HEK293 (cell line): ENCODE measurements around the gene ADAMTS17.

Source experiments
- CTCF ChIA-PET: fragments of 350-600 bp; formaldehyde crosslinking; extraction: SDS; loops from one replicate; lab custom pipeline; 2021; ENCODE audit warnings: antibody characterized with exemption; lab: Yijun Ruan, JAX
- POLR2A ChIA-PET: fragments of 300-600 bp; formaldehyde crosslinking; extraction: SDS; loops from one replicate; lab custom pipeline; 2020; ENCODE audit warnings: antibody characterized with exemption, inconsistent platforms; lab: Yijun Ruan, JAX
- H3K27ac ChIP-seq: fragments of 200-500 bp; sonication (Bioruptor generic); 2 replicates; pipeline ENCODE4 v1.5.1; 2014; ENCODE audit warnings: low read depth, low read length, control low read depth, inconsistent platforms; ENCODE audit errors: extremely low read depth
- H3K36me3 ChIP-seq, 2 experiments: fragments of 200-500 bp in 1 of 2; sonication (Bioruptor generic) in 1 of 2; 1 replicate in 1 of 2; 2 replicates in 1 of 2; pipeline ENCODE4 v1.5.1; 2014 to 2017; ENCODE audit warnings: inconsistent platforms in 2 of 2, low read length in 2 of 2; ENCODE audit not compliant: control insufficient read depth in 2 of 2, insufficient read depth in 1 of 2
- H3K4me1 ChIP-seq: fragments of 200-500 bp; sonication (Bioruptor generic); 2 replicates; pipeline ENCODE4 v1.5.1; 2014; ENCODE audit warnings: mild to moderate bottlenecking, low read length, inconsistent platforms; ENCODE audit not compliant: control insufficient read depth, insufficient read depth
- H3K4me3 ChIP-seq: 2 replicates; pipeline ENCODE4 v1.5.1; 2011; ENCODE audit warnings: low read depth, mild to moderate bottlenecking, control low read depth, low read length, moderate library complexity
- H3K9me3 ChIP-seq: fragments of 200-500 bp; sonication (Bioruptor generic); 2 replicates; pipeline ENCODE4 v1.5.1; 2014; ENCODE audit warnings: low read depth, low read length, inconsistent platforms; ENCODE audit not compliant: control insufficient read depth, insufficient read depth
- GLIS1 ChIP-seq: fragments of 450-650 bp; formaldehyde crosslinking; IDR thresholded peaks from 2 replicates; pipeline ENCODE4 v1.5.1; 2016; ENCODE audit warnings: missing biosample characterization, missing genetic modification characterization
- GLIS2 ChIP-seq: fragments of 450-650 bp; formaldehyde crosslinking; IDR thresholded peaks from 2 replicates; pipeline ENCODE4 v1.5.1; 2016; ENCODE audit warnings: missing biosample characterization, missing genetic modification characterization
- HOXA7 ChIP-seq: sonication (generic); formaldehyde crosslinking; IDR thresholded peaks from 2 replicates; pipeline ENCODE4 v1.8.1; 2022; ENCODE audit warnings: missing genetic modification reagents, borderline replicate concordance
- IKZF3 ChIP-seq: fragments of 450-650 bp; IDR thresholded peaks from 2 replicates; pipeline ENCODE4 v1.5.0; 2018; ENCODE audit warnings: missing biosample characterization, mild to moderate bottlenecking, missing genetic modification characterization, moderate library complexity
- KLF16 ChIP-seq: fragments of 450-650 bp; formaldehyde crosslinking; IDR thresholded peaks from 2 replicates; pipeline ENCODE4 v1.5.1; 2017; ENCODE audit warnings: missing biosample characterization, missing genetic modification characterization
- MZF1 ChIP-seq: fragments of 450-650 bp; formaldehyde crosslinking; IDR thresholded peaks from 2 replicates; pipeline ENCODE4 v1.5.1; 2017; ENCODE audit warnings: missing biosample characterization, missing genetic modification characterization, borderline replicate concordance
- OSR2 ChIP-seq: fragments of 450-650 bp; formaldehyde crosslinking; IDR thresholded peaks from 2 replicates; pipeline ENCODE4 v1.5.1; 2016; ENCODE audit warnings: missing biosample characterization, missing genetic modification characterization
- SP2 ChIP-seq: fragments of 450-650 bp; formaldehyde crosslinking; IDR thresholded peaks from 2 replicates; pipeline ENCODE4 v1.5.1; 2016; ENCODE audit warnings: missing biosample characterization, missing genetic modification characterization
- SP7 ChIP-seq: fragments of 450-650 bp; formaldehyde crosslinking; IDR thresholded peaks from 2 replicates; pipeline ENCODE4 v1.5.1; 2016; ENCODE audit warnings: missing biosample characterization, missing genetic modification characterization
- ZBTB17 ChIP-seq: fragments of 450-650 bp; formaldehyde crosslinking; IDR thresholded peaks from 2 replicates; pipeline ENCODE4 v1.5.1; 2016; ENCODE audit warnings: missing biosample characterization, missing genetic modification characterization
- ZBTB20 ChIP-seq: fragments of 450-650 bp; formaldehyde crosslinking; IDR thresholded peaks from 2 replicates; pipeline ENCODE4 v1.5.1; 2016; ENCODE audit warnings: missing biosample characterization, missing genetic modification characterization
- ZNF324 ChIP-seq: fragments of 450-650 bp; formaldehyde crosslinking; IDR thresholded peaks from 2 replicates; pipeline ENCODE4 v1.5.1; 2016; ENCODE audit warnings: missing biosample characterization, missing genetic modification characterization
- ZNF335 ChIP-seq: fragments of 450-650 bp; formaldehyde crosslinking; conservative IDR thresholded peaks from 2 replicates; pipeline ENCODE4 v1.5.1; 2016; ENCODE audit warnings: missing biosample characterization, missing genetic modification characterization
- ZNF654 ChIP-seq: fragments of 450-650 bp; formaldehyde crosslinking; IDR thresholded peaks from 2 replicates; pipeline ENCODE4 v1.5.1; 2016; ENCODE audit warnings: low read depth, missing biosample characterization, missing genetic modification characterization
- ZNF677 ChIP-seq: fragments of 450-650 bp; IDR thresholded peaks from 2 replicates; pipeline ENCODE4 v1.5.0; 2018; ENCODE audit warnings: missing biosample characterization, mild to moderate bottlenecking, missing genetic modification characterization, moderate library complexity
- ZNF843 ChIP-seq: fragments of 450-650 bp; formaldehyde crosslinking; IDR thresholded peaks from 2 replicates; pipeline ENCODE4 v1.5.1; 2016; ENCODE audit warnings: missing biosample characterization, missing genetic modification characterization
- ZXDB ChIP-seq: fragments of 450-650 bp; formaldehyde crosslinking; IDR thresholded peaks from 2 replicates; pipeline ENCODE4 v1.5.1; 2016; ENCODE audit warnings: missing biosample characterization, missing genetic modification characterization
- TF ChIP-seq, protein P1 (sequence below): fragments of 450-650 bp; formaldehyde crosslinking; IDR thresholded peaks from 2 replicates; pipeline ENCODE4 v1.5.1; 2016; ENCODE audit warnings: missing biosample characterization, missing genetic modification characterization
- TF ChIP-seq, protein P2 (sequence below): fragments of 450-650 bp; formaldehyde crosslinking; IDR thresholded peaks from 2 replicates; pipeline ENCODE4 v1.5.1; 2016; ENCODE audit warnings: missing biosample characterization, missing genetic modification characterization
- TF ChIP-seq, protein P3 (sequence below): fragments of 450-650 bp; formaldehyde crosslinking; IDR thresholded peaks from 2 replicates; pipeline ENCODE4 v1.5.1; 2016; ENCODE audit warnings: missing biosample characterization, missing genetic modification characterization
- TF ChIP-seq, protein P4 (sequence below): fragments of 450-650 bp; formaldehyde crosslinking; IDR thresholded peaks from 2 replicates; pipeline ENCODE4 v1.5.1; 2016; ENCODE audit warnings: missing biosample characterization, missing genetic modification characterization
- TF ChIP-seq, protein P5 (sequence below): fragments of 450-650 bp; formaldehyde crosslinking; optimal IDR thresholded peaks from 2 replicates; pipeline ENCODE3; 2016; ENCODE audit warnings: missing biosample characterization, mild to moderate bottlenecking, missing genetic modification characterization

The ADAMTS17 gene, protein sequence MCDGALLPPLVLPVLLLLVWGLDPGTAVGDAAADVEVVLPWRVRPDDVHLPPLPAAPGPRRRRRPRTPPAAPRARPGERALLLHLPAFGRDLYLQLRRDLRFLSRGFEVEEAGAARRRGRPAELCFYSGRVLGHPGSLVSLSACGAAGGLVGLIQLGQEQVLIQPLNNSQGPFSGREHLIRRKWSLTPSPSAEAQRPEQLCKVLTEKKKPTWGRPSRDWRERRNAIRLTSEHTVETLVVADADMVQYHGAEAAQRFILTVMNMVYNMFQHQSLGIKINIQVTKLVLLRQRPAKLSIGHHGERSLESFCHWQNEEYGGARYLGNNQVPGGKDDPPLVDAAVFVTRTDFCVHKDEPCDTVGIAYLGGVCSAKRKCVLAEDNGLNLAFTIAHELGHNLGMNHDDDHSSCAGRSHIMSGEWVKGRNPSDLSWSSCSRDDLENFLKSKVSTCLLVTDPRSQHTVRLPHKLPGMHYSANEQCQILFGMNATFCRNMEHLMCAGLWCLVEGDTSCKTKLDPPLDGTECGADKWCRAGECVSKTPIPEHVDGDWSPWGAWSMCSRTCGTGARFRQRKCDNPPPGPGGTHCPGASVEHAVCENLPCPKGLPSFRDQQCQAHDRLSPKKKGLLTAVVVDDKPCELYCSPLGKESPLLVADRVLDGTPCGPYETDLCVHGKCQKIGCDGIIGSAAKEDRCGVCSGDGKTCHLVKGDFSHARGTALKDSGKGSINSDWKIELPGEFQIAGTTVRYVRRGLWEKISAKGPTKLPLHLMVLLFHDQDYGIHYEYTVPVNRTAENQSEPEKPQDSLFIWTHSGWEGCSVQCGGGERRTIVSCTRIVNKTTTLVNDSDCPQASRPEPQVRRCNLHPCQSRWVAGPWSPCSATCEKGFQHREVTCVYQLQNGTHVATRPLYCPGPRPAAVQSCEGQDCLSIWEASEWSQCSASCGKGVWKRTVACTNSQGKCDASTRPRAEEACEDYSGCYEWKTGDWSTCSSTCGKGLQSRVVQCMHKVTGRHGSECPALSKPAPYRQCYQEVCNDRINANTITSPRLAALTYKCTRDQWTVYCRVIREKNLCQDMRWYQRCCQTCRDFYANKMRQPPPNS

DNA sequence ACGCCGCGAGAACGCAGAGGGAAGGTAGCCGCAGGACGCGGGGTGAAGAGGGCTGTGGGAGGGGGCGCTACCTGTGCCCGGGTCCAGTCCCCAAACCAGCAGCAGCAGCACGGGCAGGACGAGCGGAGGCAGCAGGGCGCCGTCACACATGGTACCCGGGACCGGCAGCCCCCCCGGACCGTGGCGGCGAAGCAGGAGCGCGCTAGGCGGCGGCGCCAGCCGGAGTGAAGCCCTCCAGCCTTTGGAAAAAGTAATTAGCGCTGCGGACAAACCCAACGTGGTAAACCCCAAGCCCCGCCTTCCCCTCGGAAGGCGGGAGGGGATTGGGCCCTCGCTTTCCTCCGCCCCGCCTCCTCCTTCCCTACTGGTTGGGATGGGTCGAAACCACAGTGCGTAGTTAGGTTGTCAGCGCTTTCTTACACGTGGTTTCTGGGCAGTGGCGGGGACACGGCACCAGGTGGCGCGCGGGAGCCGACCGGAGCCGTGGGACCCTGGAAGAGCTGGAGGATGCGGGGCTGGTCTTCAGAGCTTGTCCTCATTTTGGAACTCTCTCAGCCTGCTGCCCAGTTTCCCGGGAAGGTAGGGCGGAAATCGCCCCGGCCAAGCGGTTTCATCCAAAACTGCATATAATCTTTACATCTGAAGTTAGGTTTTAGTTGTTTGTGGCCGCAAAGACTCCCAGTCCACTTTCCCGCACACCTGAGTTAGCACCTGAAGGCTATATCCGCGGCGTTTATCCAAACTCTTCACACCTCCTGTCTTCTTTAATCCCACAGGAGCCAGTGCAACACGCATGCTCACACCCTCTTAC is at the start of gene ADAMTS17:
TSS of gene ADAMTS17 (minus strand) at position 226 of the 811 bp plus-strand sequence. CDS start at position 150, 76 bp downstream.
- H3K4me3 ChIP-seq = peak within 1 kb of the TSS; percentile 72
- peak within 1 kb of the TSS; percentile 78; the same call in 1 of the 2 replicates for H3K27ac ChIP-seq
- ChIA-PET POLR2A (interaction anchor here (0.6 to 1.6 kb wide), 5 partner anchors 8 to 609 kb away, joined by 3 to 5 read pairs (median 5); partner anchors contain the start of genes ASB7, LINS1 and LYSMD4), CTCF (interaction anchor here (0.6 to 1.5 kb wide), 28 partner anchors 9 to 843 kb away, joined by 3 to 16 read pairs (median 3); partner anchors contain the start of genes ASB7 and LINS1)
- H3K9me3 ChIP-seq = no peaks in the 10 kb centered on the region
- H3K36me3 ChIP-seq = peaks cover 0 to 4% of the 10 kb centered on the region in 2 experiments; a peak in 1 of 3 replicates
- H3K4me1 ChIP-seq = peaks cover 5% of the 10 kb centered on the region; the same call in 1 of the 2 replicates
- no peak for TF ChIP-seq MZF1
- TF ChIP-seq, protein P1, sequence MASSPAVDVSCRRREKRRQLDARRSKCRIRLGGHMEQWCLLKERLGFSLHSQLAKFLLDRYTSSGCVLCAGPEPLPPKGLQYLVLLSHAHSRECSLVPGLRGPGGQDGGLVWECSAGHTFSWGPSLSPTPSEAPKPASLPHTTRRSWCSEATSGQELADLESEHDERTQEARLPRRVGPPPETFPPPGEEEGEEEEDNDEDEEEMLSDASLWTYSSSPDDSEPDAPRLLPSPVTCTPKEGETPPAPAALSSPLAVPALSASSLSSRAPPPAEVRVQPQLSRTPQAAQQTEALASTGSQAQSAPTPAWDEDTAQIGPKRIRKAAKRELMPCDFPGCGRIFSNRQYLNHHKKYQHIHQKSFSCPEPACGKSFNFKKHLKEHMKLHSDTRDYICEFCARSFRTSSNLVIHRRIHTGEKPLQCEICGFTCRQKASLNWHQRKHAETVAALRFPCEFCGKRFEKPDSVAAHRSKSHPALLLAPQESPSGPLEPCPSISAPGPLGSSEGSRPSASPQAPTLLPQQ (tag by site-specific recombination) = peak; percentile 61
- peak; percentile 71 for TF ChIP-seq GLIS2 (tag by site-specific recombination)
- peak; percentile 66; the same call in 1 of the 2 replicates for TF ChIP-seq ZNF324
- peak; percentile 76 for TF ChIP-seq GLIS1 (tag by site-specific recombination)
- peak; percentile 67 for TF ChIP-seq ZNF654
- peak; percentile 27; the same call in 1 of the 2 replicates for TF ChIP-seq ZXDB (tag by site-specific recombination)
- TF ChIP-seq ZNF335 = peak; percentile 87
- no peak for TF ChIP-seq HOXA7
- TF ChIP-seq, protein P2, sequence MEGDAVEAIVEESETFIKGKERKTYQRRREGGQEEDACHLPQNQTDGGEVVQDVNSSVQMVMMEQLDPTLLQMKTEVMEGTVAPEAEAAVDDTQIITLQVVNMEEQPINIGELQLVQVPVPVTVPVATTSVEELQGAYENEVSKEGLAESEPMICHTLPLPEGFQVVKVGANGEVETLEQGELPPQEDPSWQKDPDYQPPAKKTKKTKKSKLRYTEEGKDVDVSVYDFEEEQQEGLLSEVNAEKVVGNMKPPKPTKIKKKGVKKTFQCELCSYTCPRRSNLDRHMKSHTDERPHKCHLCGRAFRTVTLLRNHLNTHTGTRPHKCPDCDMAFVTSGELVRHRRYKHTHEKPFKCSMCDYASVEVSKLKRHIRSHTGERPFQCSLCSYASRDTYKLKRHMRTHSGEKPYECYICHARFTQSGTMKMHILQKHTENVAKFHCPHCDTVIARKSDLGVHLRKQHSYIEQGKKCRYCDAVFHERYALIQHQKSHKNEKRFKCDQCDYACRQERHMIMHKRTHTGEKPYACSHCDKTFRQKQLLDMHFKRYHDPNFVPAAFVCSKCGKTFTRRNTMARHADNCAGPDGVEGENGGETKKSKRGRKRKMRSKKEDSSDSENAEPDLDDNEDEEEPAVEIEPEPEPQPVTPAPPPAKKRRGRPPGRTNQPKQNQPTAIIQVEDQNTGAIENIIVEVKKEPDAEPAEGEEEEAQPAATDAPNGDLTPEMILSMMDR (tag by site-specific recombination) = peak; percentile 95
- peak; percentile 90 for TF ChIP-seq SP2
- peak; percentile 65 for TF ChIP-seq KLF16
- TF ChIP-seq ZBTB17 (tag by site-specific recombination) = peak; percentile 36; the same call in 1 of the 2 replicates
- TF ChIP-seq, protein P3, sequence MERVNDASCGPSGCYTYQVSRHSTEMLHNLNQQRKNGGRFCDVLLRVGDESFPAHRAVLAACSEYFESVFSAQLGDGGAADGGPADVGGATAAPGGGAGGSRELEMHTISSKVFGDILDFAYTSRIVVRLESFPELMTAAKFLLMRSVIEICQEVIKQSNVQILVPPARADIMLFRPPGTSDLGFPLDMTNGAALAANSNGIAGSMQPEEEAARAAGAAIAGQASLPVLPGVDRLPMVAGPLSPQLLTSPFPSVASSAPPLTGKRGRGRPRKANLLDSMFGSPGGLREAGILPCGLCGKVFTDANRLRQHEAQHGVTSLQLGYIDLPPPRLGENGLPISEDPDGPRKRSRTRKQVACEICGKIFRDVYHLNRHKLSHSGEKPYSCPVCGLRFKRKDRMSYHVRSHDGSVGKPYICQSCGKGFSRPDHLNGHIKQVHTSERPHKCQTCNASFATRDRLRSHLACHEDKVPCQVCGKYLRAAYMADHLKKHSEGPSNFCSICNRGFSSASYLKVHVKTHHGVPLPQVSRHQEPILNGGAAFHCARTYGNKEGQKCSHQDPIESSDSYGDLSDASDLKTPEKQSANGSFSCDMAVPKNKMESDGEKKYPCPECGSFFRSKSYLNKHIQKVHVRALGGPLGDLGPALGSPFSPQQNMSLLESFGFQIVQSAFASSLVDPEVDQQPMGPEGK (tag by site-specific recombination) = peak; percentile 75
- TF ChIP-seq ZNF843 (tag by site-specific recombination) = peak; percentile 30; the same call in 1 of the 2 replicates
- TF ChIP-seq ZBTB20 = peak; percentile 74; the same call in 1 of the 2 replicates
- TF ChIP-seq, protein P4, sequence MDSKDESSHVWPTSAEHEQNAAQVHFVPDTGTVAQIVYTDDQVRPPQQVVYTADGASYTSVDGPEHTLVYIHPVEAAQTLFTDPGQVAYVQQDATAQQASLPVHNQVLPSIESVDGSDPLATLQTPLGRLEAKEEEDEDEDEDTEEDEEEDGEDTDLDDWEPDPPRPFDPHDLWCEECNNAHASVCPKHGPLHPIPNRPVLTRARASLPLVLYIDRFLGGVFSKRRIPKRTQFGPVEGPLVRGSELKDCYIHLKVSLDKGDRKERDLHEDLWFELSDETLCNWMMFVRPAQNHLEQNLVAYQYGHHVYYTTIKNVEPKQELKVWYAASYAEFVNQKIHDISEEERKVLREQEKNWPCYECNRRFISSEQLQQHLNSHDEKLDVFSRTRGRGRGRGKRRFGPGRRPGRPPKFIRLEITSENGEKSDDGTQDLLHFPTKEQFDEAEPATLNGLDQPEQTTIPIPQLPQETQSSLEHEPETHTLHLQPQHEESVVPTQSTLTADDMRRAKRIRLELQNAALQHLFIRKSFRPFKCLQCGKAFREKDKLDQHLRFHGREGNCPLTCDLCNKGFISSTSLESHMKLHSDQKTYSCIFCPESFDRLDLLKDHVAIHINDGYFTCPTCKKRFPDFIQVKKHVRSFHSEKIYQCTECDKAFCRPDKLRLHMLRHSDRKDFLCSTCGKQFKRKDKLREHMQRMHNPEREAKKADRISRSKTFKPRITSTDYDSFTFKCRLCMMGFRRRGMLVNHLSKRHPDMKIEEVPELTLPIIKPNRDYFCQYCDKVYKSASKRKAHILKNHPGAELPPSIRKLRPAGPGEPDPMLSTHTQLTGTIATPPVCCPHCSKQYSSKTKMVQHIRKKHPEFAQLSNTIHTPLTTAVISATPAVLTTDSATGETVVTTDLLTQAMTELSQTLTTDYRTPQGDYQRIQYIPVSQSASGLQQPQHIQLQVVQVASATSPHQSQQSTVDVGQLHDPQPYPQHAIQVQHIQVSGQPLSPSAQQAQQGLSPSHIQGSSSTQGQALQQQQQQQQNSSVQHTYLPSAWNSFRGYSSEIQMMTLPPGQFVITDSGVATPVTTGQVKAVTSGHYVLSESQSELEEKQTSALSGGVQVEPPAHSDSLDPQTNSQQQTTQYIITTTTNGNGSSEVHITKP (tag by site-specific recombination) = peak; percentile 88
- TF ChIP-seq OSR2 = no peak
- 0 out of 2 replicates have a peak, but pooled peaks have one; percentile 17 for TF ChIP-seq IKZF3 (tag by site-specific recombination)
- peak; percentile 60 for TF ChIP-seq SP7 (tag by site-specific recombination)
- peak; percentile 19; the same call in 1 of the 2 replicates for TF ChIP-seq ZNF677 (tag by site-specific recombination)
- TF ChIP-seq, protein P5, sequence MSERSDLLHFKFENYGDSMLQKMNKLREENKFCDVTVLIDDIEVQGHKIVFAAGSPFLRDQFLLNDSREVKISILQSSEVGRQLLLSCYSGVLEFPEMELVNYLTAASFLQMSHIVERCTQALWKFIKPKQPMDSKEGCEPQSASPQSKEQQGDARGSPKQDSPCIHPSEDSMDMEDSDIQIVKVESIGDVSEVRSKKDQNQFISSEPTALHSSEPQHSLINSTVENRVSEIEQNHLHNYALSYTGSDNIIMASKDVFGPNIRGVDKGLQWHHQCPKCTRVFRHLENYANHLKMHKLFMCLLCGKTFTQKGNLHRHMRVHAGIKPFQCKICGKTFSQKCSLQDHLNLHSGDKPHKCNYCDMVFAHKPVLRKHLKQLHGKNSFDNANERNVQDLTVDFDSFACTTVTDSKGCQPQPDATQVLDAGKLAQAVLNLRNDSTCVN (tag by site-specific recombination) = peak; percentile 82
